Measurements from ENCODE around the gene RAP1GAP2.

Gene RAP1GAP2

GRCh38 chr17:2854143-2855055, 58.2 kb downstream of the RAP1GAP2 start:
- DNase-seq = no peak

- no peak for DNase-seq
These were observed 58.9 kb downstream of the RAP1GAP2 start for GRCh38 chr17:2855063-2855600.

- DNase-seq = no peak
These were observed 60.5 kb downstream of the RAP1GAP2 start for GRCh38 chr17:2856727-2857126.

- DNase-seq = no peak
These were observed 63.8 kb downstream of the RAP1GAP2 start for GRCh38 chr17:2860045-2860444.

- no peak for DNase-seq
These were observed 64.6 kb downstream of the RAP1GAP2 start for GRCh38 chr17:2860883-2861282.

GRCh38 chr17:2862197-2862596, 66.0 kb downstream of the RAP1GAP2 start:
- DNase-seq = no peak

GRCh38 chr17:2863204-2863603, 67.0 kb downstream of the RAP1GAP2 start:
- no peak for DNase-seq

GRCh38 chr17:2865228-2865627, 69.0 kb downstream of the RAP1GAP2 start:
- no peak for DNase-seq

- DNase-seq = no peak
These were observed 71.5 kb downstream of the RAP1GAP2 start for GRCh38 chr17:2867441-2868424.

GRCh38 chr17:2869604-2870003, 73.4 kb downstream of the RAP1GAP2 start:
- no peak for DNase-seq

GRCh38 chr17:2871205-2871604, 75.0 kb downstream of the RAP1GAP2 start:
- no peak for DNase-seq

- no peak for DNase-seq
These were observed 75.5 kb downstream of the RAP1GAP2 start for GRCh38 chr17:2871720-2872119.

GRCh38 chr17:2872282-2872681, 76.0 kb downstream of the RAP1GAP2 start:
- no peak for DNase-seq

- DNase-seq = no peak
These were observed 78.0 kb downstream of the RAP1GAP2 start for GRCh38 chr17:2874189-2874686.

- DNase-seq = no peak
These were observed 79.4 kb downstream of the RAP1GAP2 start for GRCh38 chr17:2875608-2876007.

GRCh38 chr17:2876467-2876866, 80.2 kb downstream of the RAP1GAP2 start:
- DNase-seq = no peak

GRCh38 chr17:2878751-2879254, 82.6 kb downstream of the RAP1GAP2 start:
- no peak for DNase-seq

- DNase-seq = no peak
These were observed 83.8 kb downstream of the RAP1GAP2 start for GRCh38 chr17:2880050-2880449.

- no peak for DNase-seq
These were observed 85.1 kb downstream of the RAP1GAP2 start for GRCh38 chr17:2881295-2881694.

GRCh38 chr17:2883544-2884213, 87.4 kb downstream of the RAP1GAP2 start:
- no peak for DNase-seq

- DNase-seq = no peak
These were observed 89.5 kb downstream of the RAP1GAP2 start for GRCh38 chr17:2885733-2886132.

GRCh38 chr17:2888326-2888725, 92.1 kb downstream of the RAP1GAP2 start:
- no peak for DNase-seq
